CD8-positive, alpha-beta memory T cell (primary cell): ENCODE data around the gene NCKAP5. TPM values are rescaled to one million over a fixed set of nuclear protein-coding genes. Genes with fewer than 3 reads are reported as not detected.

ENCODE experiments used
- CTCF ChIA-PET: fragments of 350-600 bp; sonication (Branson Sonifier 250); formaldehyde crosslinking; loops from one replicate; lab custom pipeline; 2021; ENCODE audit warnings: antibody characterized with exemption; lab: Charles Lee
- POLR2A ChIA-PET: fragments of 350-600 bp; sonication (Branson Sonifier 250); formaldehyde crosslinking; loops from one replicate; lab custom pipeline; 2021; ENCODE audit warnings: antibody characterized with exemption; lab: Charles Lee
- DNase-seq, 5 donors: peaks; one replicate each; pipeline versions ENCODE4 v3.0.0 to v3.0.0-alpha.2; 2020 to 2022; ENCODE audit warnings: mixed read lengths in 1 of 5
- H3K27ac ChIP-seq: one replicate; pipeline ENCODE4 v1.7.0; 2013; ENCODE audit warnings: low read depth, mild to moderate bottlenecking, low read length, moderate library complexity
- H3K27me3 ChIP-seq: 2 replicates; pipeline ENCODE4 v1.7.0; 2013; ENCODE audit warnings: low read length, mild to moderate bottlenecking; ENCODE audit not compliant: insufficient read depth, poor library complexity, severe bottlenecking
- H3K36me3 ChIP-seq: 2 replicates; pipeline ENCODE4 v1.7.0; 2013; ENCODE audit warnings: mild to moderate bottlenecking, low read length, moderate library complexity; ENCODE audit not compliant: insufficient read depth
- H3K4me1 ChIP-seq: 2 replicates; pipeline ENCODE4 v1.7.0; 2013; ENCODE audit warnings: mild to moderate bottlenecking, low read length, moderate library complexity; ENCODE audit not compliant: insufficient read depth
- H3K4me3 ChIP-seq: 2 replicates; pipeline ENCODE4 v1.7.0; 2013; ENCODE audit warnings: mild to moderate bottlenecking, low read length
- H3K9me3 ChIP-seq: 2 replicates; pipeline ENCODE4 v1.7.0; 2013; ENCODE audit warnings: mild to moderate bottlenecking, low read length
- H3K27ac Mint-ChIP-seq, 8 donors: one replicate each; pipeline ENCODE4 v1.8.0; 2020 to 2021; ENCODE audit warnings: mixed read lengths in 8 of 8, mild to moderate bottlenecking in 6 of 8, inconsistent platforms in 3 of 8, moderate library complexity in 3 of 8
- H3K27me3 Mint-ChIP-seq, 2 donors: one replicate each; pipeline ENCODE4 v1.8.0; 2020 to 2021; ENCODE audit warnings: mixed read lengths in 2 of 2, mild to moderate bottlenecking in 1 of 2, moderate library complexity in 1 of 2
- H3K36me3 Mint-ChIP-seq, 3 donors: one replicate each; pipeline ENCODE4 v1.8.0; 2020 to 2021; ENCODE audit warnings: mixed read lengths in 3 of 3, inconsistent platforms in 1 of 3, mild to moderate bottlenecking in 1 of 3
- H3K4me1 Mint-ChIP-seq, 3 donors: one replicate each; pipeline ENCODE4 v1.8.0; 2020 to 2021; ENCODE audit warnings: mixed read lengths in 3 of 3, inconsistent platforms in 1 of 3, mild to moderate bottlenecking in 1 of 3
- H3K4me3 Mint-ChIP-seq, 7 donors: one replicate each; pipeline ENCODE4 v1.8.0; 2020 to 2021; ENCODE audit warnings: mixed read lengths in 7 of 7, mild to moderate bottlenecking in 6 of 7, moderate library complexity in 4 of 7, inconsistent platforms in 2 of 7
- H3K9me3 Mint-ChIP-seq, 5 donors: one replicate each; pipeline ENCODE4 v1.8.0; 2020 to 2022; ENCODE audit warnings: mixed read lengths in 5 of 5, mild to moderate bottlenecking in 3 of 5, moderate library complexity in 2 of 5, inconsistent platforms in 1 of 5
- polyA plus RNA-seq: library from polyadenylated mRNA; unstranded; fragments of 300-500 nt; fragmentation: Illumina TruSeq; gene quantifications from one replicate; pipeline ENCODE4 v1.2.3, GENCODE V29; 2021
- total RNA-seq, 2 experiments: library from RNA; stranded (reverse); gene quantifications; one replicate each; pipeline ENCODE4 v1.2.3, GENCODE V29; 2021

The NCKAP5 gene
- total and polyA plus RNA-seq, 3 experiments from 2014 or later, result not detected

DNA sequence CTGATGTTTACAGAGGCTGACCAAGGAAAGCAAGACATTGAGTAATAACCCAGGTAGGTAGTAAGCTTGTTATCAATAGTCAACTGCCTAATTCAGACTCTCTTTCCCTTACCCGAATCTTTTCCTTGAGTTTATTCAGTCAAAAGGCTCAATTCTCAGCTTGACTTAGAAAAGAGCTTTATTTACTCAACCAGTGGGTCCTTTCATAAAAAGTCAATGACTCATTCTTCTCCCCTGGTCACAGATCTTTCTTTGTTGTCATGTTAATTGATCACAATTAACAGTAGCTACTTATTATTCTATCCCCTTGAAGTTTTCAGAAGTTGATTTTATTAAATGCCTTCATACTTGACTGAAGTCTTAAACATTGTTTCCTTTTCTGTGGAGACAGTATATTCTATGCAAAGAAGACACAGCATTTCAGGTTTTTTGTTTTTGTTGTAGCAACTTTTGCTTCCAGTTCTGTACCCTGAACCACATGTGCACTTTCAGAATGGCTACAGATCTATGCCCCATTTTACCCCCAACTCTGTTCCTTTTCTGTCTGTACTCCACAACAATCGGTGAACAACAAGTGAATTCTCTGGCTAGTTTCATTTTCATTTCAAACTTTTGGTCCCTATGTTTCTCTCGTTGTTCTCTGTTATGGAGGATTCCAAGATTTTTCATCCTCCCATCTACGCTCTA is 428.3 kb downstream of the NCKAP5 start:
- POLR2A ChIA-PET, result no interaction called here

DNA sequence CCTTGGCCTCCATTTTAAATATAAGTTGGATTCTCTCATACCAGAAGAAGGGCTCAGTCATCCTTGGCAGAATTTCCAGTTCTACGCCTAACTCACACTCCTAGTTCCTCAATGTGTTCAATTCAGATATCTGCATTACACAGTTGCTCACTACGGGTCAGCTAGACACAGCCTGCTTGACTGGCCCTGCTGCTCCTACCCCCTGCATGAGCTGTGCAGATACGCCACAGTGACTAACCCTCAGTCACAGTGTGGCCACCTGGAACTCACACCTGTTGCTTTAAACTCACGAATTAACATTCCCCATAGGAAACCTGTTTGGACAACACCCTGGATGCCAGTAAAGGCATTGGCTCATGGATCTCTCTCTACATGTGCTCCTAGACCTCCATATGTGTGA is 429.6 kb downstream of the NCKAP5 start:
- Histone ChIP-seq H3K27ac (no peak overlapping the region), H3K4me1 (no peaks in the 10 kb centered on the region), H3K4me3 (no peak overlapping the region), H3K36me3 (no peaks in the 10 kb centered on the region), H3K27me3 (no peaks in the 10 kb centered on the region), H3K9me3 (no peaks in the 10 kb centered on the region)
- CTCF ChIA-PET, result no interaction called here
- no peaks in the 10 kb centered on the region for H3K4me1 Mint-ChIP-seq
- H3K36me3 Mint-ChIP-seq, result no peaks in the 10 kb centered on the region
- H3K4me3 Mint-ChIP-seq, result no peak overlapping the region
- H3K9me3 Mint-ChIP-seq, result peaks cover 1 to 22% (median 14%) of the 10 kb centered on the region in 5 donors
- H3K27me3 Mint-ChIP-seq, result no peaks in the 10 kb centered on the region
- H3K27ac Mint-ChIP-seq, result no peak overlapping the region
- POLR2A ChIA-PET, result no interaction called here
- DNase-seq, result no peak

More for the DNA sequence above, 428.3 kb downstream of the NCKAP5 start:
- Histone ChIP-seq H3K36me3 (no peaks in the 10 kb centered on the region), H3K4me3 (no peak overlapping the region), H3K9me3 (no peaks in the 10 kb centered on the region), H3K4me1 (no peaks in the 10 kb centered on the region), H3K27me3 (no peaks in the 10 kb centered on the region), H3K27ac (no peak overlapping the region)
- Mint-ChIP-seq H3K4me3 (no peak overlapping the region), H3K4me1 (no peaks in the 10 kb centered on the region), H3K36me3 (no peaks in the 10 kb centered on the region), H3K27ac (no peak overlapping the region), H3K9me3 (peaks cover 1 to 18% (median 12%) of the 10 kb centered on the region in 5 donors), H3K27me3 (no peaks in the 10 kb centered on the region)
- no peak for DNase-seq
- CTCF ChIA-PET, result no interaction called here

DNA sequence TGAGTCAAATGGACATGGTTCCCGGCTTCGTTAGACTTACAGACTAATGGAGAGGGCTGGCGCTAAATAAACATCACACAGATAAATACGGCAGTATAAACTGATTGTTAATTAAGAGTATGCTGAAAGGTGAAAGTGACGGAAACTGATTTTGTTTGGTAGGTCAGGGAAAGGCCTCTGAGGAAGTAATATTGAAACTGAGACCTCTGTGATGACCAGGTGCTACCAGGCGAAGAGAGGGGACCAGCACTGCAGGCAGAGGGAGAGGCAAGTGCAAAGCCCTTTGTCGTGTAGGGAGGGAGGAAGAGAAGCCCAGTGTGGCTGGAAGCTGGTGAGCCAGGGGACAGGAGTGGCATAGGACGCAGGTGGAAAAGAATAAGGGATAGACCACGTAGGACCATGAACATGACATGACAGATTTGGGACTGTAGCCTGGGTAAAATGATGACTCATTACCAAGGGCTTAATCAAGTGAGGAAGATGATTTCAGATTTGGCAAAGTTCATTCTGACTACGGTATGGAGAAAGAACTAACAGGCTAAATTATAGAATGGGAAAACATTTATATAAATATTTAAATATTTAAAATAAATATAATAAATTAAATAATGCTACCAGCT is 433.1 kb downstream of the NCKAP5 start:
- Mint-ChIP-seq H3K27me3 (no peaks in the 10 kb centered on the region), H3K4me3 (peak overlapping the region in 1 of 7 donors; percentile 3), H3K9me3 (peaks cover 0 to 31% (median 17%) of the 10 kb centered on the region in 5 donors), H3K4me1 (no peaks in the 10 kb centered on the region), H3K27ac (no peak overlapping the region), H3K36me3 (no peaks in the 10 kb centered on the region)
- Histone ChIP-seq H3K27ac (no peak overlapping the region), H3K9me3 (no peaks in the 10 kb centered on the region), H3K4me1 (no peaks in the 10 kb centered on the region), H3K27me3 (no peaks in the 10 kb centered on the region), H3K4me3 (no peak overlapping the region), H3K36me3 (no peaks in the 10 kb centered on the region)
- DNase-seq, result no peak
- CTCF ChIA-PET, result no interaction called here
- POLR2A ChIA-PET, result no interaction called here

DNA sequence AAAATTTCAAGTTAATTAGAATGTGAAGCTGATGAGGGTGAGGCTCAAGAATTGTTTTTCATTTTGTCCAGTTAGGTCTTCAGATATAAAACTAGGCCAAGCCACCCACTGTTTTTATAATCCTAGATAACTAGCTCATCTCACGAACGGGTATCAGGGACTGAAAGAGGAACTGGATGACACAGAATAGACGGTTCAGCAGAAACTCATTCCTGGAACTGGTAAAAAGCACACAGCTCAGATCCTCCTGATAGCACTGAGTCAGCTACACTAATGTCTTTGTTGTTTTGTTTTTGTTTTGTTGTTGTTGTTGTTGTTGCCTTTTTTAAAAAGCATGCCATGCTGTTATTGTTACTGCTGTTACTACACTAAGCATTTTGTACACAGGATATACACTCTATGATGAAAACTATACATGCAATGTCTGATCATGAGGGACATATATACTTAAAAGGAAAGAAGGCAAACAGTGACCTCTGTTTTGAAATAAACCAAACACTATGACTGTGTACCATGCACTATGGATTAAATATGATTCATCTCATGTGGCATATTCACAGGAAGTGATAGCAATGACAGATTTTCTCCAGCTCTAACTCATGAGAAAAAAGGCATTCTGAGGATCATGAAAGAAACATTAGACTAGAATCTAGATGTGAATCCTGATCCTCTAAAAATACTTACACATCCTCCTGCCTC is 437.6 kb downstream of the NCKAP5 start:
- Histone ChIP-seq H3K4me1 (no peaks in the 10 kb centered on the region), H3K4me3 (no peak overlapping the region), H3K36me3 (no peaks in the 10 kb centered on the region), H3K9me3 (no peaks in the 10 kb centered on the region), H3K27me3 (no peaks in the 10 kb centered on the region), H3K27ac (no peak overlapping the region)
- ChIA-PET CTCF (no interaction called here), POLR2A (no interaction called here)
- Mint-ChIP-seq H3K27ac (no peak overlapping the region), H3K4me3 (no peak overlapping the region), H3K9me3 (peaks cover 0 to 20% (median 8%) of the 10 kb centered on the region in 5 donors), H3K27me3 (no peaks in the 10 kb centered on the region), H3K4me1 (no peaks in the 10 kb centered on the region), H3K36me3 (no peaks in the 10 kb centered on the region)
- DNase-seq, result no peak

DNA sequence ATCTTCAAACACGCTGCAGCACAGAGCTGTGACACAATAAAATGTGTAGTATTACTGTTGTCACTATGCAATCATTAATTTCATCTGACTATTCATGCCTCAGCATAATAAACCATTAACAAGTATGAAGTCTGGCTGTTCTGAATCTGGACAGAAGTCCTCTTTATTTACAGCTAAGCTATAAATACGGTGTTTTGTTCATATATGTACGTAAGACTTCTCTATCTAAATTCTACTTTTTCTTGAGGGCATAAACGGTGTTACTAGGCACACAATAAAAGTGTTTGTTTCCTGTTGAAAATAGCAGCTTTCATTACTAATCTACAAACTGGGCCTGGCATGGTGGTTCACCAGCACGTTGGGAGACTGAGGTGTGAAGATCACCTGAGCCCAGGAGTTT is 443.8 kb downstream of the NCKAP5 start:
- CTCF ChIA-PET, result no interaction called here

DNA sequence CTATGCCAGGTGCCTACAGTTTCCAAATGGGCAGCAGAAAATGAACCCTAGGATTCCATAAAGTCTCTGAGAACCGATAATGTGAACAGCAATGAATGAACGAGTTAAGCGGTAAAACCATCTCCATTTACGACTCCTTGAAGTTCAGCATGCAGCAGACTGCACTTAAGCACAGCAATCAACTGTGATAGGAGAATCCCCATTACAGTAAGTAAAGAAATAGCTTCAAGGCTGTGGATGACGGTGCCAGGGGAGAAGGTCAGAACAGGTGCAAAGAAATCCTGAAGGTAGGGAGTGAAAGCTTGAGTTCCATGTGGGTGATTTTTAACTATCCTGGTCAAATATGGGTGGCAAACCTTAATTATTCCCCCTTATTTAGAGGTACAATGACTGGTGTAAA is 444.4 kb downstream of the NCKAP5 start:
- H3K9me3 Mint-ChIP-seq, result peaks cover 0 to 14% (median 0%) of the 10 kb centered on the region in 5 donors
- Histone ChIP-seq H3K4me1 (no peaks in the 10 kb centered on the region), H3K9me3 (no peaks in the 10 kb centered on the region), H3K4me3 (no peak overlapping the region), H3K27ac (no peak overlapping the region), H3K27me3 (no peaks in the 10 kb centered on the region), H3K36me3 (no peaks in the 10 kb centered on the region)
- ChIA-PET POLR2A (no interaction called here), CTCF (no interaction called here)
- no peak overlapping the region for H3K27ac Mint-ChIP-seq
- no peaks in the 10 kb centered on the region for H3K27me3 Mint-ChIP-seq
- DNase-seq, result no peak
- H3K4me1 Mint-ChIP-seq, result no peaks in the 10 kb centered on the region
- no peaks in the 10 kb centered on the region for H3K36me3 Mint-ChIP-seq
- no peak overlapping the region for H3K4me3 Mint-ChIP-seq

More for the DNA sequence above, 443.8 kb downstream of the NCKAP5 start:
- Mint-ChIP-seq H3K27me3 (no peaks in the 10 kb centered on the region), H3K36me3 (no peaks in the 10 kb centered on the region), H3K9me3 (peaks cover 0 to 14% (median 0%) of the 10 kb centered on the region in 5 donors), H3K27ac (no peak overlapping the region), H3K4me3 (no peak overlapping the region), H3K4me1 (no peaks in the 10 kb centered on the region)
- Histone ChIP-seq H3K27ac (no peak overlapping the region), H3K36me3 (no peaks in the 10 kb centered on the region), H3K4me3 (no peak overlapping the region), H3K9me3 (no peaks in the 10 kb centered on the region), H3K27me3 (no peaks in the 10 kb centered on the region), H3K4me1 (no peaks in the 10 kb centered on the region)
- POLR2A ChIA-PET, result no interaction called here
- no peak for DNase-seq

DNA sequence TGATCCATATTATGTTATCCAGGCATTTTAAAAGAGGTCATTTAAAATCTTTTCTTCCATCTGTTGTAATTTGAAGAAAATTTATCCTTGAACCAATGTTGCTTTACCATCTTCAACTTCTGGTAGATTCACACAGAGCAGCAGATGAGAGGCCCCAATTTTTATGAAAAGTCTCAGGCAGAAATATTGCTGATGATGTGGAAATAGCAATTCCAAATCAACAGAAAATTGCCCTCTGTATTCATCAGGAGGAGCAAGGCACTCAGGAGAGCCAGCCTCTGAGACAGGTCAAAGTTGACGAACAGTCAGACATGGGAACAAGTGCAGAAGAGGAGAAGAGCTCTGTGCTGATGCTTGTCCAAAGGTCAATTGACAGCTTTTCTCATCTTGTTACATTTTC is 444.9 kb downstream of the NCKAP5 start:
- ChIA-PET CTCF (no interaction called here), POLR2A (no interaction called here)
- H3K27me3 Mint-ChIP-seq, result no peaks in the 10 kb centered on the region
- Histone ChIP-seq H3K36me3 (no peaks in the 10 kb centered on the region), H3K9me3 (no peaks in the 10 kb centered on the region), H3K4me1 (no peaks in the 10 kb centered on the region), H3K27me3 (no peaks in the 10 kb centered on the region), H3K4me3 (no peak overlapping the region), H3K27ac (no peak overlapping the region)
- H3K4me3 Mint-ChIP-seq, result no peak overlapping the region
- no peaks in the 10 kb centered on the region for H3K36me3 Mint-ChIP-seq
- H3K9me3 Mint-ChIP-seq, result peaks cover 0 to 14% (median 0%) of the 10 kb centered on the region in 5 donors
- no peak for DNase-seq
- H3K27ac Mint-ChIP-seq, result peak overlapping the region in 1 of 8 donors; percentile 17
- H3K4me1 Mint-ChIP-seq, result no peaks in the 10 kb centered on the region

DNA sequence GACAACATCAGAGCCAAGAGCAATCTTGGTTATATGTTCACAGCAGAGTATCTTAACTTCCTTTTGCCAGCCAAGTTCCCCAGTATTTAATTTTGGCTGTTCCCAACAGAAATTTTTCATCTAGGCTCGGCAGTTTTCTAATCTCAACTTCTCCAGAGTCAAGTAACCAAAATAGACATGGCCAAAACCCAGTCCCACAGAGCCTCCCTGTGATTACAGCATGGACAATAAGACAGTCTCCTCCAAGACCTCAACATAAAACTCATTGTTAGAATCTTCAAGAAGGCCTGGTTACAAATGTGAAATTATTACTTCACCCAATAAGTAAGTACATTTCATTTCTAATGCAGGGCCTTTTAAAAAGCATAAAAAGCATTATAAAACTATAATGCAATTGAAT is 445.7 kb downstream of the NCKAP5 start:
- CTCF ChIA-PET, result no interaction called here
- no peaks in the 10 kb centered on the region for H3K4me1 Mint-ChIP-seq

More for the DNA sequence above, 445.7 kb downstream of the NCKAP5 start:
- no peak overlapping the region for H3K27ac ChIP-seq
- Mint-ChIP-seq H3K27ac (no peak overlapping the region), H3K36me3 (no peaks in the 10 kb centered on the region), H3K9me3 (peaks cover 0 to 14% (median 0%) of the 10 kb centered on the region in 5 donors), H3K27me3 (no peaks in the 10 kb centered on the region), H3K4me3 (no peak overlapping the region)
- DNase-seq, result no peak
- no peaks in the 10 kb centered on the region for H3K36me3 ChIP-seq
- H3K9me3 ChIP-seq, result no peaks in the 10 kb centered on the region
- no peak overlapping the region for H3K4me3 ChIP-seq
- H3K4me1 ChIP-seq, result no peaks in the 10 kb centered on the region
- POLR2A ChIA-PET, result no interaction called here
- no peaks in the 10 kb centered on the region for H3K27me3 ChIP-seq
